Hematopoietic multipotent progenitor cell treated with erythropoietin and hydrocortisone succinate and interleukin-3 and kit ligand, for 15 days (in vitro differentiated cells): ENCODE measurements around the gene STX2.
A peak's percentile ranks its signal among the peaks of the same experiment; 100 is the strongest.

Experiments
- DNase-seq: peaks from one replicate; pipeline ENCODE4 v3.0.0-alpha.2; 2015; ENCODE audit warnings: low spot score

STX2 gene

DNA sequence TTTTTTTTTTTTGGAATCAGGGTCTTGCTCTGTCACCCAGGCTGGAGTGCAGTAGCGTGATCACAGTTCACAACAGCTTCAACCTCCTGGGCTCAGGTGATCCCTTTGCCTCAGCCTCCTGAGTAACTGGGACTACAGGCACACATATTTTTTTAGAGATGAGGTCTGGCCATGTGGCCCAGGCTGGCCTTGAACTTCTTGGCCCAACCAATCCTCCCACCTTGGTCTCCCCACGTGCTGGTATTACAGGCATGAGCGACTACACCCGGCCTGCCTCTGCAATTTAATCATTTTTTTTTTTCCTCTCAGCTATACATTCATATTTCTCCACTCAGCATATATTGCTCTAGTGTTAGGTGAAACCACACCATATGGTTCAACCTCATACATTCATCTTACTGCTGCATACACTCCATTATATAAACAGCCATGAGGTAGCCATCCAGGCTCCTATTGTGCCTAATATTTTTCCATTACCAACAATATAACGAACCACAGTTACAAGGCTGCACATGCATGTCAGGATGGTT lies 7.1 kb downstream of the STX2 start:
- DNase-seq = no peak

DNA sequence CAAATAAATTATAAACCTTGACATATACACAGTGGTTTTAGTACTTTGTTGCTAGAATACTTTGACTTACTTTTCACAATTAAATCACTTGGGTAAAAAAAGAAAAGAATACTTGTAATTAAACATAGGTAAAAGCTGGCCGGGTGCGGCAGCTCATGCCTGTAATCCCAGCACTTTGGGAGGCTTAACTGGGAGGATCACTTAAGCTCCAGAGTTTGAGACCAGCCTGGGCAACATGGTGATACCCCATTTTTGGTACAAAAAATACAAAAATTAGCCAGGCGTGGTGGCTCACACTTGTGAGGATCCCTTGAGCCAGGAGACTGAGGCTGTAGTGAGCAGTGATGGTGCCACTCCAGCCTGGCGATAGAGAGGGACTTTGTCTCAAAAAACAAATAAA lies 7.8 kb downstream of the STX2 start:
- DNase-seq = no peak

DNA sequence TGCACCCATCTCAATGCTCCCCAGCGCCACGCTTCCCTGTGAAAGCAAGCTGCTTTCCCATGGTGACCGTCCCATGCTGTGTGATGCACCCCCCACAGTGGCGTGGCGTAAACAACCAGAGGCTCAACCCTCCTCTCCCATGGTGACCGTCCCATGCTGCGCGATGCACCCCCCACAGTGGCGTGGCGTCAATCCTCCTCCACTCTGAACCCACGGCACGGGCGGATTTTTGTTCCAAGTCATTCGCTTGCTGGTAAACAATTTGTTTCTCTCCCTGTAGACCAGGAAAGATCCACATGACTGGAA lies 8.9 kb downstream of the STX2 start:
- DNase-seq = no peak

DNA sequence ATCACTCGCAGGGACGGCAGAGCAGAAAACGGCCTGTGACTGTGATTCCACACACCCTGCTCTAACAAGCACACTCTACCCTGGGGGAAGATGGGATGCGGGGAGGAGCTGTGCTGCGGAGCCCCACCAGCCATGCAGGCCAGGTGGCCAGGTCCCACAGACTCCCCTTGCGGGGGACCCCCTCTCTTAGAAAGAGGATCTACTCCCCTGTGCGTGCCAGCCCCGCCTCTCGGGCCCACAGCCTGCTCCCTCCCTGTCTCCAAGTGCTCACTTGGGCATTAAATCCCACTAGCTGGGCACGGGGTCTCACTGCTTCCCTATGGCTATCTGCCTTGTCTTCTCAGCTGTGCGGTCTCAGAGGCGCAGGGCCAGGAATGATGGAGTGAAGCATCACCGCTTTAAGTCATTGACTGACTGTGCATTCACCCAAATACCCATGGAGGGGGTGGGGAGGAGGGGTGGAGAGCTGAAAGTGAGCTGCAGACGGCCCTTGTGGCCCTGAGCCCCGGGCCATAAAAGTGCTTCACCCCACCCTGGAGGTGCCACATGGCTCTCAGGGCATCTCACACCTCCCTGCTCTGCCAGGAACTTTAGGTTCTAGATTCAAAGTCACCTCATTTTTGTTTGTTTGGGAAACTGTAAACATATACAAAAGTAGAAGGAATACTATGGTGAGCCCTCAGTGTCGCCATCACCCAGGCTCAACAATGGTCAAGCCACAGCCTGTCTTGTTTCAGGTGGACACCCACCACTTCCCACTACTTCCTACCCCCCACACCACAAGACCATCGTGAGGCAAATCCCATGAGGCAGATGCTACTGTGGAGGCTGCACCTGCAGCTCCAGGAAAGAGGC lies 9.4 kb downstream of the STX2 start:
- no peak for DNase-seq

DNA sequence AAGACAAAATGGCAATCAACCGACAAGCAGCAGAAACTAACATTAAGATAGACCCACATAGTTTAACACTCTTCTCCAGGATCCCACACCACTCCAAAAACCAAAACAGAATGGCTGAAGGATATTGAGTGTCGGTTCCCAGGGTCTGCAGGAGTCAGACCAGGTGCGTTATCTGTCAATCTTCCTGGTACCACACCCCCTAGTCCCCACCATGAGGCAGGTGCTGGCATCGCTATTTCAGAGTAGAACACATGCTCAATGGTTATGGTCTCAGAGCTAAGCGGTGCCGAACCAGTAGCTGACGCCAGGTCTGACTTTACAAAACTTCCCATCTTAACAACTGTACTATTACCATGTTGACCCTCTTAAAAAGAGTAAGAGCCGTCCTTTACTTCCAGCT lies 10.2 kb downstream of the STX2 start:
- DNase-seq = no peak

DNA sequence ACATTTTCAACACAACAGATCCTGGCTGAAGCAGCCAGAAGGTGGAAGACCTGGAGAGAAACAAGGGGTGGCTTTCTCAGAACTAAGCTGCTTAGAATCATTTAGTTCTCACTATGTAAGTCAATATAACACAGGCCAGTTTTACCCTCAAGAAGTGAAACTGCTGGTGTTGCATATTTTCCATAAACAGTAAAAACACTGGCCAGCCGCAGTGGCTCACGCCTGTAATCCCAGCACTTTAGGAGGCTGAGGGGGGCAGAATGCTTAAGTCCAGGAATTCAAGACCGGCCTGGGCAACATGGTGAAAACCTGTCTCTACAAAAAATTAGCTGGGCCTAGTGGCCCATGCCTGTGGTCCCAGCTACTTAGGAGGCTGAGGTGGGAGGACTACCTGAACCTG lies 11.6 kb downstream of the STX2 start:
- DNase-seq = no peak

DNA sequence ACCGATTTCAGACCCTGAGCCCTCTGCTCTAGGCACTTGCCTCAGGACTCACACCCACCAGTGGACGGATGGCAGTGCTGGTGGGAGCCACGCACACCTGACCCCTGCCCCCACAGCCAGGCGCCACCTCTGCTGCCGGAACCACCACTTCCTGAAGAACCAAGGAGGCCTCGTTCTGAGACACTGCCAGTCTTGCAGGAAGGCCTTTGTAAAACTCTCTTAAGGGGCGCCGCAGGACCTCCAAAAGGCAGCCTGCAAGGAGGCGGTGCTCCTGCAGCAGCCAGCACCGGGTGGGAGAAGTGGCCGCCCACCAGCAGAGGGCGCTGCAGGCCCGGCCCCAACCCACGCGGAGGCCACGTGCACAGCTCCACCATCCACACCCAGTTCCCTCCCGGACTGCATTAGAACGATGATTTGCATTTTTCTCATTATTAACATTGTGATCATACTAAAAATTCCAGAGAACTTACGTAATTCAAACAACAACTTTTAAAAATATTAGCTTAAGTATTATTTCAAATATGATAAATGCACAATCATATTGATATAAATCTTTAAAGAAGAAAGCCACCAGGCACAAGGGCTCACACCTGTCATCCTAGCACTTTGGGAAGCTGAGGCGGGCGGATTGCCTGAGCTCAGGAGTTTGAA lies 12.8 kb downstream of the STX2 start:
- DNase-seq = peak; percentile 90

DNA sequence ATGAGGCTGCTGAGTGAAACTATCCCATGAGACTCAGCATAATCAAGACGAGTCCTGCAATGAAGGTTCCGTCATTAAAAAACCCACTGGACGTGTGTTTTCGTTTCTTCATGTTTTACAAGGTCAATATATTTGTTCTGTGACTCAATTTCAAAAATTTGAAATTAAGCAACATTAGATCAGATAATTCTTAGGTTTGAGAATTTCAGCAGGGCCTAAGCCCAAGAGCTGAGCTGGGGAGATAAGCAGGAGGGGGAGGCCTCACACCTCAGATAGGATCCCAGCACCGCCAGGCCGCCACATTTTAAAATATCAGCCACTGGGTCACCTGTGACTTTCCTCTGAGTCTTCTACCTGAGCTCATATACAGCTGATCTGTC lies 13.3 kb downstream of the STX2 start:
- DNase-seq = peak; percentile 70

DNA sequence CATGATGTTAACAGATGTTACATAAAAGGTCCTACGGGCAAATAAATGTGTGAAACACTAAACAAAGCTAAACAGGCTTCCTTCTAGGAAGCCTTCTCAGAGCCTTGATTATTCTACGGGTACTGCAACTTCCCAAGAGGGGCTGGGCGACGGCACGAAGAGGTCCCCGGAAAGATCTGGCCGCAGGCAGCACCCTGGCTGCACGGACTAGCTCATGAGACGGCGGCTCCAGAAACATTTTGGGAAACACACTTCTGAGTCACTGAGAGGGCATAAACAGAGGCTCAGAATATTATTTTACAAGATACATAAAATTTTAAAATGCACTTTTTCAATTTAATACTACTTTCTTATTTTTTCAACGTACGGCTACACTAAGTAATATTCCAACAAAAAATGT lies 19.4 kb downstream of the STX2 start:
- no peak for DNase-seq

DNA sequence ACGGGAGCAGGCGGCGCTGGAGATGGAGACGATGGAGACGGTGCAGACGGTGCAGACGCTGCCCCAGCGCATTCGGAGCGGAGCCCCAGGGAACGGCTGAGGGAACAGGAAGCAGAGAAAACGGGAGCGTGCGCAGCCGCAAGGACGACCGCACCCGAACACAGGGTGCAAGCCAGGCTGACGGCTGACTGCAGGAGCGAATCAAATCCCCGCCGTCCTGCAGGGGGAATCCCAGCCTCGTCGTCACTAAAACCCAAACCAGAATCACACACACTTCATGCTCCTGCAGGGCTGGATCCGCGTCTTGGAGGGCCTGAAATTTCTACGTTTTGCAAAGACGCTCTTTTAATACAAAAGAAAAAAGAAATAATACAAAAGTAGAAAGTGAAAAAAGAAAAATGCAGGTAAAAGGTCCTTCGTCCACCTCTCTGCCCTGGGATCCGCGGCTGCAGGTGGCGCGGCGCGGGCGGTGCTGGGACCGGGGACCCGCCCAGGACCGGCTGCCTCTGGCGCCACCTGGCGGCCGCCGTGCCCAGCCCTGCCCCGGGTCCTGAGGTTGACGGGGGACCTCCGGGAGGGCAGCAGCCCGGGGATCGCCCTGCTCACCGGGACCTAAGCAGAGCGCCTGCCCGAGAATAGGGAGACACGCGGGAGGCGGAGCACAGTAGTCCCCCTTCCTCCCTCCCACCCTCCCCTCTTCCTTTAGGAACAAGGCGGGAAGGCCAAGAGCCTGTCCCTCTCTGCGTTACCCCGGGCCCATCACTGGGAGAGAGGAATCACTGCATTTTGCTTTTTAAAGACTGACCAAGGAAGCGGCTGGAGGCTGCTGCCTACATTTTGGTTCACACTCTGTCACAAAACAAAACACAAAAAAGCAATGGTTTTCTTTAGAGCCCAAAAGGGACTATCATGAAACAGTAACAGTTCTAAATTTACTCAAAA lies 20.1 kb downstream of the STX2 start:
- DNase-seq = peak; percentile 71

DNA sequence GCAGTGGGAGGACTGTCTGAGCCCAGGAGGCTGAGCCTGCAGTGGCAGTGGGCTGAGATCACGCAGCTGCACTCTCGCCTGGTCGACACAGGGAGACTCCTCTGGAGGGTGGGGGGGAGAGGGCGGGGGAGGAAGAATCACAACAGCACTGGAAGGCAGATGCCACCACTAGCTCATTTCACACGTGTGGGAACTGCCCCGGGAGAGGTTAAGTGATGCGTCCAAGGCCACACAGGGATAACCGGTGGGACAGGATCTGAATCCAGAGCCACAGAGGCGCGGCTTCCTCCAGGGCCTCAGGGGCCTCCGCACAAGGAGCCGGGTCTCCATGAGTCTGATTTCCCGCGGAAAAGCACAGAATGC lies 20.8 kb downstream of the STX2 start:
- no peak for DNase-seq

DNA sequence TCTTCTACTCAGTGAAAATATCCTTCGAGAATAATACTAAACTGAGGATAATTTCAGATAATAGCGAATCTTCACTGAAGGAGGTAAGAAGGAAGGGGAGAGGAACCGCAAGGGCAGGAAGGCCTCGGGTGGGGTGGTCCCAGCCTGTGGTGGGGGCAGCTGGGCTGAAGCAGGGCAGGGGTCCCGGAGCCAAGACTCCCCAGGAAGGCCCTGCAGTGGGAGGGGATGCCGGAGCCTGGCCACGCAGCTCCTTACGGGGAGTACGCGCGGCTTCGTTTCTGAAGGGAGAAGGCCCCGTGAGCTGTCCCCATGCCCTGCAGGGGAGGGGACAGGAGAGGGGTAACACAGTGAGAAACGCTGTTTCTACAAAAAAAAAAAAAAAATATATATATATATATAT lies 21.2 kb downstream of the STX2 start:
- no peak for DNase-seq

DNA sequence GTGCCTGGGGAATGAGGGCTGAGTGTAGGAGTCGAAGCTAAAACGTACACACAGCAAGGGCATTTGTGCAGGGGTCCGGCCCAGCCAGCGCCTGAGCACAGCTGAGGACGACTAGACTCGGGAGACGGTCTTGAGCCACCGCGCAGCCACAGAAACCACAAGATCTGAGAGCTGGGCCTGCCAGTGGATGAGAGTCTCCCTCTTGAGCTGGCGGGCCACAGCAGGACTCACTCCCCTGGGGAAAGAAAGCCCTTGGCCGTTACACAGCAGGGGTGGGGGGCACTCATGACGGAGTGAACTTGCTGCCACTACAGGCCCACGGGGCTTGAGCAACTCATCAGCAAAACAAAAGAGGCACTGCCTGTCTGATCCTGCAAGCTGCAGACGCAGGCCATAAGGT lies 23.0 kb downstream of the STX2 start:
- no peak for DNase-seq

DNA sequence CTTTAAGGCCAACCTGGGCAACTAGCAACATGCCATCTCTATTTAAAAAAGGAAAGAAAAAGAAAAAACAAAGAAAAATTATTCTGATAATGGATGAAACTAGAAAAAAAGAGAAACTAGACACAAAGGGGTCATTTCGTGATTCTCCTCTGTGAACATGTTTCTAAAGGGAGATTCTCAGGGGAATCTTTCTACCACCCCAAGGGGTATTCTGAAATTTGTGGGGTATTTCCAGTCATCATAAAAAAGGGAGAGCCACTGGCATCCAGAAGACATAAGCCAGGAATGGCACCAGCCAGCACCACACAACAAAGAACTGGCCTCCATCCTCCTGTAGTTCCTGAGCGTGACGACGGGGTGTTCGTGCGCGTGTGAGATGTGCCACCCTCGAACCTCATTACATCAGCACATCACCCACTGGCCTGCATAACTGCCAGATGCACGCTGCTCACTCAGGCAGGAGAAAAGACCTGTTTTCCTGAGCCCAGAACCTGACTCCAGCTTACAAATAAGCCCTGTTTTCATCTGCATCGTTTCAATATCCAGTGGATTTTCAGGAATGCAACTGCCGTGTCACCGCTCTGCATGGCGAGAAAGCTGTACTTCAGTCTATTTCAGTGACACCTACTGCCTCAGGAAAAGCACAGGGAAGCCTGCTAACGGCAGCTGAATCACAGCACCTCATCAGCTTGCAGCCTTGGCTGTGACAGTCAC lies 23.9 kb downstream of the STX2 start:
- DNase-seq = no peak

DNA sequence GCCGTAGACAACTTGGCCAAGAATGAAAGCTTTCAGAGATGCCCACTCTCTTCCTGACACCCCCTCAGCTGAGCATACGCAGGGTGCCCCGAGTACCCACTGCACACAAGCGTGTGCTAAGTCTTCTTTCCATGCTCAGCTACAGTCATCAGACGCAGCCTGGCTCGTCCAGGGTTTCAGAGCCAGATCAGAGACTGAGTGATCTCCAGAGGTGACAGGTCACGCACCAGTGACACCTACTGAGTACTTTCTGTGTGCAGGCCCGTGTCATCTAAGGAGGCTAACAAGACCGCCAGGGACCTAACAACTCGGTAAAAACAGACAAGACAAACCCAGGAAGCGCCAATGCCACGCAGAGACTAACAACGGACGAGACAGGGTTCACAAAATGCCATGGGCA lies 25.1 kb downstream of the STX2 start:
- DNase-seq = no peak

DNA sequence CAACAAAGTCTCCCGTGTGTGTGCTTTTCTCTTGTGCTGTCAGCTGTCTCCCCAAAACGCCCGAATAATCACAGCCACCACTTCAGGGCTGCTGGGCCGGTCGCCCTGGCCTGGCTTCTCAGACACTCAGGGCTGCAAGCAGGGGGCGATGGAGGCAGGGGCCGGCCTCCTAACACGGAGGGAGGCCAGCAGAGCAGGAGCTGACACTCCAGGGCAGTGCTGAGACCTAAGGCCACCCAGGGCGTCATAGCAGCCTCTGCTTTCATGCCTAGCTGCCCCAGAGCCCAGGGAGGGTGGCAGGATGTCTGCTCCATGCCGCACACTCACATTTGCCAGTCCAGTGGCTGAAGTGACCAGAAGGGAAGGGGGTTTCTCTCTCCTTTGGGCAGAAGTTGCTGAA lies 25.6 kb downstream of the STX2 start:
- no peak for DNase-seq

DNA sequence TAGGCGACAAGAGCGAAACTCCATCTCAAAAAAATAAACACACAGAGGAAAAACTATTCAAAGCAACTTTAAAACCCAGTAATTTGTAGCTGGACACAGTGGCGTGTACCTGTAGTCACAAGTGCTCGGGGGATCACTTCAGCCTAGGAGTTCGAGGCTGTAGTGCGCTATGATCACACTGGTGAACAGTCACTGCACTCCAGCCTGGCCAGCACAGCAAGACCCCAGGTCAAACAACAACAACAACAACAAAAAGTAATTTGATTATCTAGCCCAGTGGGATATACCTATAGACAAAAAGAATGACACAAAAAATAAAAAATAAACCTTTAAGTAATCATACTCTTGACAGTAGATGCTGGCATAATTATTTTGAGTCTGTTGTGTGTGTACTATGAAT lies 29.3 kb downstream of the STX2 start:
- no peak for DNase-seq

DNA sequence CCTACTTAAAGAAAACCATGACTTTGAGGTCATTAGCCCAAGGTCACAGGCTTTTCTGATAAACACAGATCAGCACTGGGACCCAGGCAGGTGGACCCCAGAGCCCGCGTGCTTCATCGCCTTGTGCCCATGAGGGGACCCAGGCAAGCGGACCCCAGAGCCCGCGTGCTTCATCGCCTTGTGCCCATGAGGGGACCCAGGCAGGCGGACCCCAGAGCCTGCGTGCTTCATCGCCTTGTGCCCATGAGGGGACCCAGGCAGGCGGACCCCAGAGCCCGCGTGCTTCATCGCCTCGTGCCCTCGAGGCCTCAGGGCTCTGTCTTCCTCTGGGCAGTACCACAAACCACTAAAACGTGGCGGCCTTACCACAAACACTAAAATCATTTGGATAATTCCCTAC lies 31.7 kb downstream of the STX2 start:
- no peak for DNase-seq

DNA sequence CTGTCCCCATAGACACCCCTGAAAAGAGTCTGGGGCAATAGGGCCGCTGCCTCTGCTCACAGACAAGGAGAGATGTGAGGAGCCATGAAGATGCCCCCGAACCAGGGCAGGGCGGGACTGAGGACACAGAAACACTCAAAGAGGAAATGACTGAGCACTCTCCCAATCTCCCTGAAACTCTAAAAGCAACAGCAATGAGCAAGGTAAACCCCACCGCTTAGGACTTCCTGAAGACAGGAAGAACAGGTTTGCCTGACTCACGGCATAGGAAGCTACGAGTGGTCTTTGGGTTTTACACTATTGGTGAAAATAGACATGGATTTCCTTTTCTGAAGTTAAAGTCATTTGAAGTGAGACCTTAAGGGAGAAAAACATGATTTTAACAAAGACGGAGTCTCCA lies 32.5 kb downstream of the STX2 start:
- DNase-seq = no peak

DNA sequence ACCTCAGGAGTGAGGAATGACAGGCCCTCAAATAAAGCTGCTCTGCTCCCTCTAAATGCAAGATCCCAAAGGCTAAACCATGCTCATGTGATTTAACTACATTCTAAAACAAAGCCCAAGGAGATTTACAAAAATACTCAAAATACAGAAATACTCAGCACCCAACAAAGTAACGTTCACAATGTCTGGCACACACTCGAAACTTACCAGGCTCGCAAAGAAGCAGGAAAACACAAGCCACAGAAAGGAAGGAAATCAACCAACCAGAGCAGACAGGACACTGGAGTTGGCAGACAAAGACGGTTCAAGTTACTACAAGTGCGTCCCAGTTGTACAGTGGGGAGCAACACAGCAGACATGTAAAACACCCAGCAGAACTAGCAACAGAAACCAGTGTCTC lies 33.4 kb downstream of the STX2 start:
- DNase-seq = no peak

DNA sequence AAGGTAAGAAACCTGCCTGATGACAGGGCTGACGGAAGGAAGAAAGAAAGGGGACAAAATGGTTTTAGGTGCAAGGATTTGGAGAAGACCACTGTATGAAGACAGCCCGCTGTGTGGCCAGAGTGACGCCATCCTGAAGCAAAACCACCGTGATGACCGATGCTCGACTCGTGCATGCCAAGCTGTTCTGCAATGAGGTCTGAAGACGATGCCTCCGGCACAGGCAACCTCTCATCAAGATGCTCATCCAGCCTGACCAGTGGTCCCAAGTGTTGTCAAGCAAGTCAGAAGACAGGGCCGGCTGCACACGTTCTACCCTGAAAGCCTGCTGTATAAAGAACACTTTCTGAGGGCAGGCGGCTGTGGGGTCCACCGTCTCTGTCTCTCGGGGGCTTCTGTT lies 34.8 kb downstream of the STX2 start:
- no peak for DNase-seq

DNA sequence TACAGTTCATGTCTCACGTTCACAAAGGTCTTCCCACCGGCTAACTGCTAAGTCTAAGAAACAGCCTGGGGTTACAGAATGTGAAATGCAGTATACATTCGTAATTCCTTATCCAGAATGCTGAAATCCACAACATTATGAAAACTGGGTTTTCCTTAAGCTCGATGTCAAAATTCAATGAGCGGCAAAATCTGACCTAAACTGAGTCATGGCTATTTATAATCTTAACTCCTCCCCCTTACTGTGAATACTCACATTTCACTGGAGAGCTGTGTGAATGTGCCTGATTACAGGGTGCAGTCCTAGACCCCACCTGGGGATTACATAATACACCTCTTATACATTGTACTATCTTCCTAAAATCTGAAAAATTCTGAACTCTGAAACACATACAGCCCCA lies 35.3 kb downstream of the STX2 start:
- DNase-seq = no peak
